Natural killer cell treated with Interleukin-12 subunit alpha and Interleukin-12 subunit beta and Interleukin-15 and Interleukin-18, amount 100 ng/mL, for 72 hours (primary cell): ENCODE measurements around the gene OST4. TPM values are rescaled to one million over a fixed set of nuclear protein-coding genes. Genes with fewer than 3 reads are reported as not detected.
A peak's percentile ranks its signal among the peaks of the same experiment; 100 is the strongest.

Experiments
- ATAC-seq, 2 donors: fragments of 150-1000 bp; cut with Tn5 transposase in 1 of 2; sonication (Bioruptor Pico), chemical (Tn5 transposase) in 1 of 2; 2 replicates each; pipeline ENCODE4 v1.10.0; 2021
- DNase-seq: peaks from one replicate; pipeline ENCODE4 v3.0.0; 2022; ENCODE audit warnings: low spot score
- H3K27ac Mint-ChIP-seq, 2 donors: 1 replicate in 1 of 2; 2 replicates in 1 of 2; pipeline ENCODE4 v1.8.0; 2022; ENCODE audit warnings: mixed read lengths in 2 of 2, mild to moderate bottlenecking in 1 of 2, moderate library complexity in 1 of 2
- H3K27me3 Mint-ChIP-seq, 2 donors: 1 replicate in 1 of 2; 2 replicates in 1 of 2; pipeline ENCODE4 v1.8.0; 2022; ENCODE audit warnings: mixed read lengths in 2 of 2
- H3K36me3 Mint-ChIP-seq: one replicate; pipeline ENCODE4 v1.8.0; 2022; ENCODE audit warnings: mixed read lengths
- H3K4me1 Mint-ChIP-seq, 2 donors: 1 replicate in 1 of 2; 2 replicates in 1 of 2; pipeline ENCODE4 v1.8.0; 2022; ENCODE audit warnings: low read depth in 2 of 2, mixed read lengths in 2 of 2, mild to moderate bottlenecking in 1 of 2
- H3K4me3 Mint-ChIP-seq: one replicate; pipeline ENCODE4 v1.8.0; 2022; ENCODE audit warnings: mixed read lengths
- H3K9me3 Mint-ChIP-seq: 2 replicates; pipeline ENCODE4 v1.8.0; 2022; ENCODE audit warnings: mixed read lengths
- total RNA-seq, 2 donors: library from RNA; stranded (reverse); gene quantifications; one replicate each; pipeline ENCODE4 v1.2.3, GENCODE V29; 2022

The OST4 gene
- total RNA-seq, 2 donors from 2014 or later = 286 to 393 TPM

DNA sequence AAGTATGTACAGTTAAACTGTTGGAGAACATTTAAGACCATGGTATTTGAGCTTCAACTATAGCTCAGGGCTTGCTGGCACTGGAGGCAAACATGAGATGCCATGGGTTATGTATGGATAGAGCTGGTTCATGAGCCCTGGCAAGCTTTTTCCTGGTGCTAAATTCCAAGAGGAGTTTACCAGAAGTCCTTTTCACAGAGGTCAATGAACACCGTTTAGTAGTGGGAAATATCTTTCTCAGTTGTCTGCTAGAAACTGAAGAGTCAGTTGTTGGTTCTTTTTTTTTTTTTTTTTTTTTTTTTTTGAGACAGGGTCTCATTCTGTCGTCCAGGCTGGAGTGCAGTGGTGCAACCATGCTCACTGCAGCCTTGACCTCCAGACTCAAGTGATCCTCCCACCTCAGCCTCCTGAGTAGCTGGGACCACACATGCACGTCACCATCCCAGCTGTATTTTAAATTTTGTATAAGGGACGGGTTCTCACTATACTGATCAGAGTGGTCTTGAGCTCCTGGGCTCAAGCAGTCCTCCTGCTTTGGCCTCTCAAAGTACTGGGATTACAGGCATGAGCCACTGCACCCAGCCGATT lies 16.5 kb upstream of the OST4 start:
- H3K9me3 Mint-ChIP-seq = no peaks in the 10 kb centered on the region
- ATAC-seq (no peak), DNase-seq (no peak)
- H3K27me3 Mint-ChIP-seq = no peaks in the 10 kb centered on the region
- H3K36me3 Mint-ChIP-seq = no peaks in the 10 kb centered on the region
- peak overlapping the region; percentile 81 for H3K4me3 Mint-ChIP-seq
- peaks cover 7 to 23% of the 10 kb centered on the region in 2 donors for H3K4me1 Mint-ChIP-seq
- no peak overlapping the region for H3K27ac Mint-ChIP-seq

DNA sequence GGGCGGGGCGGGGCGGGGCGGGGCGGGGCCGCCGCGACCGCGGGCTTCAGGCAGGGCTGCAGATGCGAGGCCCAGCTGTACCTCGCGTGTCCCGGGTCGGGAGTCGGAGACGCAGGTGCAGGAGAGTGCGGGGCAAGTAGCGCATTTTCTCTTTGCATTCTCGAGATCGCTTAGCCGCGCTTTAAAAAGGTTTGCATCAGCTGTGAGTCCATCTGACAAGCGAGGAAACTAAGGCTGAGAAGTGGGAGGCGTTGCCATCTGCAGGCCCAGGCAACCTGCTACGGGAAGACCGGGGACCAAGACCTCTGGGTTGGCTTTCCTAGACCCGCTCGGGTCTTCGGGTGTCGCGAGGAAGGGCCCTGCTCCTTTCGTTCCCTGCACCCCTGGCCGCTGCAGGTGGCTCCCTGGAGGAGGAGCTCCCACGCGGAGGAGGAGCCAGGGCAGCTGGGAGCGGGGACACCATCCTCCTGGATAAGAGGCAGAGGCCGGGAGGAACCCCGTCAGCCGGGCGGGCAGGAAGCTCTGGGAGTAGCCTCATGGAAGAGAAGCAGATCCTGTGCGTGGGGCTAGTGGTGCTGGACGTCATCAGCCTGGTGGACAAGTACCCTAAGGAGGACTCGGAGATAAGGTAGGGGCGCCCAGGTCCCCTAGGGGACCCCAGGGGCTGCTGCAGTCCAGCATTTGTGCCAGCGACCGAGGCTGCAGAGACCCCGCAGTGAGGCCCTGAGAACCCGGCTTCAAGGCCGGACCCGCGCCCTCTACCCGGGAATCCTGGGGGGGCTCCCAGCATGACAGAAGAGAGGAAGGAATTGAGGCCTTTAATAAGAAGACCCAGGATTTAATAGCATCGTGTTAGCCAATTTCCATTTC lies 15.5 kb upstream of the OST4 start, which contains the start of gene KHK:
Gene KHK, plus strand, starts transcription at position 49 of the 870 bp plus-strand sequence. Its CDS starts 488 bp downstream, at position 537.
- Mint-ChIP-seq H3K4me3 (peak within 1 kb of the TSS; percentile 81), H3K27me3 (no peaks in the 10 kb centered on the region), H3K4me1 (peaks cover 7 to 23% of the 10 kb centered on the region in 2 donors), H3K36me3 (no peaks in the 10 kb centered on the region), H3K9me3 (no peaks in the 10 kb centered on the region), H3K27ac (peak within 1 kb of the TSS; percentile 82 to 85)
- peak in 1 of 2 donors; percentile 0 for ATAC-seq
- DNase-seq = no peak

DNA sequence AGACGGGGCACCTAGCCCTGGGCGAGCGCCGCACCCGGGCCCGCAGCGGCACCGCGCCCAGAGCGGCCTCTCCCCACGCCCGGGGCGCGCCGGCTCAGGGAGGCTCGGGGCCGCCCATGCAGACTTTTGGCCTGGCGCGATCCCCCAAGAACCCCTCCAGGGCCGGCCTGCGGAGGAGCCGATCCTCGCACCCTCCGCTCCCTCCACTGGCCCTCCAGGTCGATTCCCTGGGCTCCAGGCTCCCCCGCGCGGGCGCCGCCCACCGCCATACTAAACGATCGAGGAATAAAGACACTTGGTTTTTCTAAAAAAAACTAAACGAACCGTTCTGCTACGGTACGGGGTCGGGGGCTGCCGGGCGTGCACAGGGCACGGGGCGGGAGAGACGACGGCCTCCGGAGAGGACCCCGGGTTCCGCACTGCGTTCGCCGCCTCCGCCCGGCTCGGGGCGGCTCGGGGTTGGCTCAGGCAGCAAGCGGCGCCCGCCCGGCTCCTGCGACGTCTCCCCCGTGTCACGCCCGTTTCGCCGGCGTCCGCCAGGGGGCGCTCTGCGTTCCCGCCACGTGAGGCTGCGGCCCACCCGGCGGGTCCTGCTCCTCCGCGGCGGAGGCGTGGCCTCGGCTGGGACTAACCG lies 14.8 kb upstream of the OST4 start:
- Mint-ChIP-seq H3K27me3 (no peaks in the 10 kb centered on the region), H3K4me1 (peaks cover 12 to 27% of the 10 kb centered on the region in 2 donors), H3K9me3 (no peaks in the 10 kb centered on the region), H3K27ac (peak overlapping the region; percentile 39 to 82), H3K4me3 (peak overlapping the region; percentile 81), H3K36me3 (no peaks in the 10 kb centered on the region)
- ATAC-seq (peak; percentile 96), DNase-seq (peak; percentile 98)

DNA sequence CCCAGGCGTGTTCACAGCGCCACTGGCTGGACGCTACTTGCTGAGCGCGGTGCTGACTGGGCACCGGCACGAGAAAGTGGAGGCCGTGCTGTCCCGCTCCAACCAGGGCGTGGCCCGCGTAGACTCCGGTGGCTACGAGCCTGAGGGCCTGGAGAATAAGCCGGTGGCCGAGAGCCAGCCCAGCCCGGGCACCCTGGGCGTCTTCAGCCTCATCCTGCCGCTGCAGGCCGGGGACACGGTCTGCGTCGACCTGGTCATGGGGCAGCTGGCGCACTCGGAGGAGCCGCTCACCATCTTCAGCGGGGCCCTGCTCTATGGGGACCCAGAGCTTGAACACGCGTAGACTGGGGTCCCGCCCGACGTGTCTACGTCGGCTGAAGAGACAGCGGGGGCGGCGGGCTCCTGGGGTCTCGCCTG lies 14.2 kb upstream of the OST4 start:
- H3K36me3 Mint-ChIP-seq = no peaks in the 10 kb centered on the region
- peaks cover 18 to 31% of the 10 kb centered on the region in 2 donors for H3K4me1 Mint-ChIP-seq
- no peaks in the 10 kb centered on the region for H3K9me3 Mint-ChIP-seq
- DNase-seq (no peak), ATAC-seq (peak; percentile 0 to 1)
- H3K4me3 Mint-ChIP-seq = peak overlapping the region; percentile 81
- peak overlapping the region; percentile 82 to 85 for H3K27ac Mint-ChIP-seq
- H3K27me3 Mint-ChIP-seq = no peaks in the 10 kb centered on the region

DNA sequence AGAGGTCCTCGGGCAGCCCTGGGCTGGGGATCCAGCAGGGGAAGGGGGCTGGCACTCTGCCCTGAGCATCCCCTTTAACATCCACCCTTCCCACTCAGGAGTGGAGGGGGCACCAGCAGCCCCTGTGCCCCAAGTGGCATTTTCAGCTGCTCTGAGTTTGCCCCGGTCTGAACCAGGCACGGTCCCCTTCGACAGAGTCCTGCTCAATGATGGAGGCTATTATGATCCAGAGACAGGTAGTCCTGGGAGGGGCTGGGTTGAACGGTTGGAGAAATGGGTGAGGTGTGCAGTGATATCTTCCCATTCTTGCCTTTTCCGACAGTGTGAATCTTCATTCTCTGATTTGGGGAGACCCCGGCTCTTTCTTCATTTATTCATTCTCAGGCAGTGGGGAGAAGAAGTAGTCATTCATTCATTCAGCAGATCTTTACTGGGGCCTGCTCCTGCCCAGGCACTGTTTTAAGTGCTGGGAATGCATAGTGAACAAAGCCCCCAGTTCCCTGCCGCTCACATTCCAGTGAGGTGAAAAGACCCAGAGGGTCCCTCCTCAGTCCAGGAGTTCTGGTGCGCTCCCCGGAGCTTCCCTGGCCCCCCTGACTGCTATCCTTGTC lies 13.7 kb upstream of the OST4 start:
- ATAC-seq (no peak), DNase-seq (no peak)
- H3K4me1 Mint-ChIP-seq = peaks cover 18 to 34% of the 10 kb centered on the region in 2 donors
- H3K9me3 Mint-ChIP-seq = no peaks in the 10 kb centered on the region
- no peaks in the 10 kb centered on the region for H3K36me3 Mint-ChIP-seq
- peak overlapping the region; percentile 81 for H3K4me3 Mint-ChIP-seq
- peak overlapping the region; percentile 82 to 85 for H3K27ac Mint-ChIP-seq
- H3K27me3 Mint-ChIP-seq = no peaks in the 10 kb centered on the region

DNA sequence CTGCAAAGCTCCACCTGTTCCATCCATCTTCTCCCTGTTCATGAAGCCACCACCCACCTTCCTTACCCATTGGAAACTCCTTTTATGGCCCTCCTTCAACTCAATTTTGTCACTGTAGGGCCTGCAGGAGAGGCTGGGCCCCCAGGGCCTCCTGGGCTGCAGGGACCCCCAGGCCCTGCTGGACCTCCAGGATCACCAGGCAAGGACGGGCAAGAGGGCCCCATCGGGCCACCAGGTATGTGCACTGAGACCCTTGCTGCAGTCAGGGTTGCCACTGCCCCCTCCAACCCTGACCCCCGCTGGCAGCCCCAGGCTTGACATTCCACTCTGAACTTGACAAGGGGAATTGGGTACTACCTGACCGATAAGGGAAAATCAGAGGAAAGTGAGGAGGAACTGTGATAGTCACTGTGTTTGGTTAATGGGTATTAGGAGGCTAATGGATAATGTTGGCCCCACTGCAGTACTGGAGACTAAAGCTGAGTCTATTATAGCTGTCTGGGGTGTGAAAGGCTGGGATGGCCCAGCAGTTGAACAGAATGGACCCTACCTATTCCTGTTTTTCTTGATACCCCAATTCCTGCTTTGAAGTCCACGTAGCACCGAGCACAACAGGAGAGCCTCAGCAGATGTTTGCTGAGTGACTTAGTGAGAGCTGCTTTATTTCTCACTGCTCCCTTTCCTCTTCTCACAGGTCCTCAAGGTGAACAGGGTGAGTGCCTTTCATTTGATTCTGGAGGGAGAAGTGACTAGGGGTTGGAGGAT lies 13.0 kb upstream of the OST4 start:
- Mint-ChIP-seq H3K4me1 (peaks cover 18 to 33% of the 10 kb centered on the region in 2 donors), H3K4me3 (no peak overlapping the region), H3K27me3 (no peaks in the 10 kb centered on the region), H3K36me3 (no peaks in the 10 kb centered on the region), H3K27ac (peak overlapping the region; percentile 82 to 85), H3K9me3 (no peaks in the 10 kb centered on the region)
- ATAC-seq = no peak
- DNase-seq = no peak

DNA sequence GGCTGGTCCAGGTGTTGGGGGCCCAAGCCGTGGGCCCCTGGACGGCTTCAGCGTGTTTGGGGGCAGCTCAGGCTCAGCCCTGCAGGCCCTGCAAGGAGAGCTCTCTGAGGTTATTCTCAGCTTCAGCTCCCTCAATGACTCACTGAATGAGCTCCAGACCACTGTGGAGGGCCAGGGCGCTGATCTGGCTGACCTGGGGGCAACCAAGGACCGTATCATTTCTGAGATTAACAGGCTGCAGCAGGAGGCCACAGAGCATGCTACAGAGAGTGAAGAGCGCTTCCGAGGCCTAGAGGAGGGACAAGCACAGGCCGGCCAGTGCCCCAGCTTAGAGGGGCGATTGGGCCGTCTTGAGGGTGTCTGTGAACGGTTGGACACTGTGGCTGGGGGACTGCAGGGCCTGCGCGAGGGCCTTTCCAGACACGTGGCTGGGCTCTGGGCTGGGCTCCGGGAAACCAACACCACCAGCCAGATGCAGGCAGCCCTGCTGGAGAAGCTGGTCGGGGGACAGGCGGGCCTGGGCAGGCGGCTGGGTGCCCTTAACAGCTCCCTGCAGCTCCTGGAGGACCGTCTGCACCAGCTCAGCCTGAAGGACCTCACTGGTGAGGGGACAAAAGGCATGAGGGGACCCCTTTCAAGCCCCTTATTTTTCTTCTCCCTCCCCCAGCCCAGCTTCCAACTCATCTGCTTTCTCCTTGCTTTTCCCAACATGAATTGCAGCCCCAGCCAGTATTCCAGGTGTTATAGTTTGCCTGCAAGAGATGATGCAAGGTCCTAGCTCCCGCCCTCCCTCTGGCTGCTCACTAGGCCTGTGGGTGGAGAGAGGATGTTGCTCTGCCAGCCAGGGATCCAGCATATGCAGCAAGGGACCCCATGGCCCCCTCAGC lies 12.2 kb upstream of the OST4 start:
- no peak overlapping the region for H3K4me3 Mint-ChIP-seq
- H3K27ac Mint-ChIP-seq = peak overlapping the region in 1 of 2 donors; percentile 37
- ATAC-seq (no peak), DNase-seq (no peak)
- H3K27me3 Mint-ChIP-seq = no peaks in the 10 kb centered on the region
- no peaks in the 10 kb centered on the region for H3K9me3 Mint-ChIP-seq
- H3K36me3 Mint-ChIP-seq = no peaks in the 10 kb centered on the region
- H3K4me1 Mint-ChIP-seq = peaks cover 18 to 34% of the 10 kb centered on the region in 2 donors

DNA sequence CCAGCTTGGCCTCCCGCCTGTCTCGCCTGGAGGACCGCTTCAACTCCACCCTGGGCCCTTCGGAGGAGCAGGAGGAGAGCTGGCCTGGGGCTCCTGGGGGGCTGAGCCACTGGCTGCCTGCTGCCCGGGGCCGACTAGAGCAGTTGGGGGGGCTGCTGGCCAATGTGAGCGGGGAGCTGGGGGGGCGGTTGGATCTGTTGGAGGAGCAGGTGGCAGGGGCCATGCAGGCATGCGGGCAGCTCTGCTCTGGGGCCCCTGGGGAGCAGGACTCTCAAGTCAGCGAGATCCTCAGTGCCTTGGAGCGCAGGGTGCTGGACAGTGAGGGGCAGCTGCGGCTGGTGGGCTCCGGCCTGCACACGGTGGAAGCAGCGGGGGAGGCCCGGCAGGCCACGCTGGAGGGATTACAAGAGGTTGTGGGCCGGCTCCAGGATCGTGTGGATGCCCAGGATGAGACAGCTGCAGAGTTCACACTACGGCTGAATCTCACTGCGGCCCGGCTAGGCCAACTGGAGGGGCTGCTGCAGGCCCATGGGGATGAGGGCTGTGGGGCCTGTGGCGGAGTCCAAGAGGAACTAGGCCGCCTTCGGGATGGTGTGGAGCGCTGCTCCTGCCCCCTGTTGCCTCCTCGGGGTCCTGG lies 11.4 kb upstream of the OST4 start:
- ATAC-seq (no peak), DNase-seq (no peak)
- H3K4me3 Mint-ChIP-seq = no peak overlapping the region
- H3K36me3 Mint-ChIP-seq = no peaks in the 10 kb centered on the region
- no peaks in the 10 kb centered on the region for H3K9me3 Mint-ChIP-seq
- H3K4me1 Mint-ChIP-seq = peaks cover 21 to 38% of the 10 kb centered on the region in 2 donors
- H3K27ac Mint-ChIP-seq = peak overlapping the region in 1 of 2 donors; percentile 37
- no peaks in the 10 kb centered on the region for H3K27me3 Mint-ChIP-seq

DNA sequence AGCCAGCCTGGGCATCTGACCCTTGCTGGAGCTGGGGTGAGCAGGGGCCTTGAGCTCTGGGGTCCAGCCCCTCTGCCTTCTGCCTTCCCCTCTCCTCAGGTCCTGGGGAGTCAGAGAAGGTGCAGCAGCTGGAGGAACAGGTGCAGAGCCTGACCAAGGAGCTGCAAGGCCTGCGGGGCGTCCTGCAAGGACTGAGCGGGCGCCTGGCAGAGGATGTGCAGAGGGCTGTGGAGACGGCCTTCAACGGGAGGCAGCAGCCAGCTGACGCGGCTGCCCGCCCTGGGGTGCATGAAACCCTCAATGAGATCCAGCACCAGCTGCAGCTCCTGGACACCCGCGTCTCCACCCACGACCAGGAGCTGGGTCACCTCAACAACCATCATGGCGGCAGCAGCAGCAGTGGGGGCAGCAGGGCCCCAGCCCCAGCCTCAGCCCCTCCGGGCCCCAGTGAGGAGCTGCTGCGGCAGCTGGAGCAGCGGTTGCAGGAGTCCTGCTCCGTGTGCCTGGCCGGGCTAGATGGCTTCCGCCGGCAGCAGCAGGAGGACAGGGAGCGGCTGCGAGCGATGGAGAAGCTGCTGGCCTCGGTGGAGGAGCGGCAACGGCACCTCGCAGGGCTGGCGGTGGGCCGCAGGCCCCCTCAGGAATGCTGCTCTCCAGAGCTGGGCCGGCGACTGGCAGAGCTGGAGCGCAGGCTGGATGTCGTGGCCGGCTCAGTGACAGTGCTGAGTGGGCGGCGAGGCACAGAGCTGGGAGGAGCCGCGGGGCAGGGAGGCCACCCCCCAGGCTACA lies 10.7 kb upstream of the OST4 start:
- DNase-seq = no peak
- Mint-ChIP-seq H3K4me3 (peak overlapping the region; percentile 89), H3K27ac (peak overlapping the region; percentile 96 to 98), H3K4me1 (peaks cover 24 to 45% of the 10 kb centered on the region in 2 donors), H3K27me3 (no peaks in the 10 kb centered on the region), H3K9me3 (no peaks in the 10 kb centered on the region), H3K36me3 (no peaks in the 10 kb centered on the region)
- ATAC-seq = no peak

DNA sequence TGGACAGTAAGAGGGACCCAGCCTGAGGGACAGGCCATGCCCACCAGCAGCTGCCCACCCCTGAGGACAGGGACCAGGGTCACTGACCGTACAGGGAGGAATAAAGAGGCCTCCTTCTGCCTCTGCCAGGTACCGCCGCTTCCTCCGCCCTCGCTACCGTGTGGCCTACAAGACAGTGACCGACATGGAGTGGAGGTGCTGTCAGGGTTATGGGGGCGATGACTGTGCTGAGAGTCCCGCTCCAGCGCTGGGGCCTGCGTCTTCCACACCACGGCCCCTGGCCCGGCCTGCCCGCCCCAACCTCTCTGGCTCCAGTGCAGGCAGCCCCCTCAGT lies 9.1 kb upstream of the OST4 start:
- peaks cover 38 to 53% of the 10 kb centered on the region in 2 donors for H3K4me1 Mint-ChIP-seq
- H3K27ac Mint-ChIP-seq = peak overlapping the region; percentile 96 to 98
- H3K36me3 Mint-ChIP-seq = no peaks in the 10 kb centered on the region

DNA sequence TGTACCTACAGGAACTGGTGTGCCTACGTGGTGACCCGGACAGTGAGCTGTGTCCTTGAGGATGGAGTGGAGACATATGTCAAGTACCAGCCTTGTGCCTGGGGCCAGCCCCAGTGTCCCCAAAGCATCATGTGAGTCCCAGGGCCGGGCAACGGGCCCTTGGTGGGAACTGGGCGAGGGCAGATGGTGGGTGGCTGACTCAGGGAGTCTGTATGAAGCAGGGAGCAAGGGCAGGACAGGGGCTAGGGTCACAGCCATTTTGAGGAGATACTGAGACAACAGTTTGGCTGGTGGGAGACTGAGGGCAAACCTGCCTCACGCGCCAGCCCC lies 8.7 kb upstream of the OST4 start:
- Mint-ChIP-seq H3K4me3 (peak overlapping the region; percentile 89), H3K27me3 (no peaks in the 10 kb centered on the region), H3K4me1 (peaks cover 38 to 53% of the 10 kb centered on the region in 2 donors), H3K27ac (peak overlapping the region; percentile 96 to 98), H3K9me3 (no peaks in the 10 kb centered on the region), H3K36me3 (no peaks in the 10 kb centered on the region)
- DNase-seq (no peak), ATAC-seq (no peak)

More for the DNA sequence above, 9.1 kb upstream of the OST4 start:
- DNase-seq = no peak
- peak overlapping the region; percentile 89 for H3K4me3 Mint-ChIP-seq
- no peaks in the 10 kb centered on the region for H3K9me3 Mint-ChIP-seq
- ATAC-seq = no peak
- H3K27me3 Mint-ChIP-seq = no peaks in the 10 kb centered on the region
